HL-60 (cell line): ENCODE measurements around the gene SLC17A2.

ENCODE experiments used
- DNase-seq, 2 experiments: peaks; one replicate each; pipeline ENCODE4 v3.0.0-alpha.2; 2010 to 2020; ENCODE audit warnings: low read depth in 1 of 2, low spot score in 1 of 2
- H3K27ac ChIP-seq: fragments of 250-450 bp; sonication (Bioruptor Pico); replicated peaks from 2 replicates; pipeline ENCODE4 v1.5.1; 2020; ENCODE audit warnings: mild to moderate bottlenecking, moderate library complexity
- H3K27me3 ChIP-seq: fragments of 250-450 bp; sonication (Bioruptor Pico); 2 replicates; pipeline ENCODE4 v1.5.1; 2021; ENCODE audit warnings: mild to moderate bottlenecking, moderate library complexity; ENCODE audit not compliant: insufficient read depth, poor library complexity, severe bottlenecking
- H3K4me3 ChIP-seq: replicated peaks from 2 replicates; pipeline ENCODE4 v1.5.1; 2011; ENCODE audit warnings: mild to moderate bottlenecking, control low read depth, low read length; ENCODE audit not compliant: insufficient read depth
- GABPA ChIP-seq: IDR thresholded peaks from 2 replicates; pipeline ENCODE4 v1.6.1; 2012; ENCODE audit warnings: low read depth
- POLR2AphosphoS5 ChIP-seq: IDR thresholded peaks from 2 replicates; pipeline ENCODE4 v1.6.1; 2012; ENCODE audit warnings: low read depth
- SPI1 ChIP-seq: IDR thresholded peaks from 2 replicates; pipeline ENCODE4 v1.6.1; 2012; ENCODE audit warnings: low read depth, mild to moderate bottlenecking, borderline replicate concordance
- TF ChIP-seq, protein P1 (sequence below): IDR thresholded peaks from 2 replicates; pipeline ENCODE4 v1.6.1; 2012; ENCODE audit warnings: low read depth; ENCODE audit not compliant: insufficient replicate concordance
- TF ChIP-seq, protein P2 (sequence below): IDR thresholded peaks from one replicate; pipeline ENCODE4 v1.5.1; 2011; ENCODE audit warnings: low read length, control low read depth, inconsistent platforms; ENCODE audit not compliant: insufficient read depth

SLC17A2 gene

DNA sequence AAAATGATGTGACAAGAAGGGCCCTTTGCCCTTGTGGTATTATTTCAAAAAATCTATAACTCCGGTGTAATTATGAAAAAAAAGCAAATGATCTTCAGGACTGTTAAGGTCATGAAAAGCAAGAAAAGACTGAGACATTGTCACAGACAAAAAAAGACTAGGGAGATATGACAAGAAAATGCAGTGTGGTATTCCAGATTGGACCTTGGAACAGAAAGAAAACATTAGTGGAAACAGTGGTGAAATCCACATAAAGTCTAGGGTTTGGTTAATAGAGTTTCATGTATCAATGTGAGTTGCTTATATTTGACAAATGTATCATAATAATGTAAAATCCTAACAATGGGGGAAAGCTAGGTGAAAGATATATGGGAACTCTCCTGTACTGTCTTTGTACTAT is 29.6 kb downstream of the SLC17A2 start:
- no peak overlapping the region for H3K27ac ChIP-seq
- DNase-seq = no peak
- no peak for TF ChIP-seq SPI1
- no peak for TF ChIP-seq GABPA
- no peak for TF ChIP-seq POLR2AphosphoS5

DNA sequence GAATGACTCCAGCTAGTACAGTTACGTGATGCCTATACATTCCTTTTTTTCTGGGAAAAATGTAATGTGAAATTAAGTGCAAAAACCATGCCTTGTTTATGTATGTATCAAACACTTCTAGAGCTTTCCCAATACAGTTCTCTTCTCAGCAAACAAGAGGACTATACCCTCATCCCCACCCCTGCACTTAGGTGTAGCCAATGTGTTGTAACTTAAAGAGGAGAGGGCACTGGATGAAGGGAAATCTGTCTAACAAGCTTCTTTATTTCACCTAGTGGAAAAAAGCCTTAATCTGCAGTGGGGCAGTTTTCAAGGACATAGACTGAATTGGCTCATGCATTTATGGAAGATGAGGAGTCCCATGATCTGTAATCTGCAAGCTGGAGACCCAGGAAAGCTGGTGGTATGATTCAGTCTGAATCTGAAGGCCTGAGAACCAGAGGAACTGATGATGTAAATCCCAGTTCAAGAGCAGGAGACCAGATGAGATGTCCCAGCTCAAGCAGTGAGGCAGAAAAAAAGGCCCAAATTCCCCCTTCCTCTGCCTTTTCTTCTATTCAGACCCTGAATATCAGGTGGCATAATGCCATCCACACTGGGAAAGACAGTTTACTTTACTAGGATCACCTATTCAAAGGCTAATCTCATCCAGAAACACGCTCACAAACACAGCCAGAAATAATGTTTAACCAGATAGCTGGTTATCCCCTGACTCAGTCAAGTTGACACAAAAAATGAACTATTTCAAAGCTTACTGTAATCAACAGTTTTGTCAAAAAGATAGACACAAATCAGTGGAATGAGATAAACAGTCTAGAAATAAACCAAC is 30.7 kb downstream of the SLC17A2 start:
- no peak for DNase-seq
- TF ChIP-seq SPI1 (no peak), POLR2AphosphoS5 (no peak), GABPA (no peak)
- TF ChIP-seq, protein P1, sequence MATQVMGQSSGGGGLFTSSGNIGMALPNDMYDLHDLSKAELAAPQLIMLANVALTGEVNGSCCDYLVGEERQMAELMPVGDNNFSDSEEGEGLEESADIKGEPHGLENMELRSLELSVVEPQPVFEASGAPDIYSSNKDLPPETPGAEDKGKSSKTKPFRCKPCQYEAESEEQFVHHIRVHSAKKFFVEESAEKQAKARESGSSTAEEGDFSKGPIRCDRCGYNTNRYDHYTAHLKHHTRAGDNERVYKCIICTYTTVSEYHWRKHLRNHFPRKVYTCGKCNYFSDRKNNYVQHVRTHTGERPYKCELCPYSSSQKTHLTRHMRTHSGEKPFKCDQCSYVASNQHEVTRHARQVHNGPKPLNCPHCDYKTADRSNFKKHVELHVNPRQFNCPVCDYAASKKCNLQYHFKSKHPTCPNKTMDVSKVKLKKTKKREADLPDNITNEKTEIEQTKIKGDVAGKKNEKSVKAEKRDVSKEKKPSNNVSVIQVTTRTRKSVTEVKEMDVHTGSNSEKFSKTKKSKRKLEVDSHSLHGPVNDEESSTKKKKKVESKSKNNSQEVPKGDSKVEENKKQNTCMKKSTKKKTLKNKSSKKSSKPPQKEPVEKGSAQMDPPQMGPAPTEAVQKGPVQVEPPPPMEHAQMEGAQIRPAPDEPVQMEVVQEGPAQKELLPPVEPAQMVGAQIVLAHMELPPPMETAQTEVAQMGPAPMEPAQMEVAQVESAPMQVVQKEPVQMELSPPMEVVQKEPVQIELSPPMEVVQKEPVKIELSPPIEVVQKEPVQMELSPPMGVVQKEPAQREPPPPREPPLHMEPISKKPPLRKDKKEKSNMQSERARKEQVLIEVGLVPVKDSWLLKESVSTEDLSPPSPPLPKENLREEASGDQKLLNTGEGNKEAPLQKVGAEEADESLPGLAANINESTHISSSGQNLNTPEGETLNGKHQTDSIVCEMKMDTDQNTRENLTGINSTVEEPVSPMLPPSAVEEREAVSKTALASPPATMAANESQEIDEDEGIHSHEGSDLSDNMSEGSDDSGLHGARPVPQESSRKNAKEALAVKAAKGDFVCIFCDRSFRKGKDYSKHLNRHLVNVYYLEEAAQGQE = no peak
- TF ChIP-seq, protein P2, sequence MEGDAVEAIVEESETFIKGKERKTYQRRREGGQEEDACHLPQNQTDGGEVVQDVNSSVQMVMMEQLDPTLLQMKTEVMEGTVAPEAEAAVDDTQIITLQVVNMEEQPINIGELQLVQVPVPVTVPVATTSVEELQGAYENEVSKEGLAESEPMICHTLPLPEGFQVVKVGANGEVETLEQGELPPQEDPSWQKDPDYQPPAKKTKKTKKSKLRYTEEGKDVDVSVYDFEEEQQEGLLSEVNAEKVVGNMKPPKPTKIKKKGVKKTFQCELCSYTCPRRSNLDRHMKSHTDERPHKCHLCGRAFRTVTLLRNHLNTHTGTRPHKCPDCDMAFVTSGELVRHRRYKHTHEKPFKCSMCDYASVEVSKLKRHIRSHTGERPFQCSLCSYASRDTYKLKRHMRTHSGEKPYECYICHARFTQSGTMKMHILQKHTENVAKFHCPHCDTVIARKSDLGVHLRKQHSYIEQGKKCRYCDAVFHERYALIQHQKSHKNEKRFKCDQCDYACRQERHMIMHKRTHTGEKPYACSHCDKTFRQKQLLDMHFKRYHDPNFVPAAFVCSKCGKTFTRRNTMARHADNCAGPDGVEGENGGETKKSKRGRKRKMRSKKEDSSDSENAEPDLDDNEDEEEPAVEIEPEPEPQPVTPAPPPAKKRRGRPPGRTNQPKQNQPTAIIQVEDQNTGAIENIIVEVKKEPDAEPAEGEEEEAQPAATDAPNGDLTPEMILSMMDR = no peak
- no peaks in the 10 kb centered on the region for H3K27me3 ChIP-seq

More for the DNA sequence above, 29.6 kb downstream of the SLC17A2 start:
- H3K27me3 ChIP-seq = no peaks in the 10 kb centered on the region
- no peak overlapping the region for H3K4me3 ChIP-seq

DNA sequence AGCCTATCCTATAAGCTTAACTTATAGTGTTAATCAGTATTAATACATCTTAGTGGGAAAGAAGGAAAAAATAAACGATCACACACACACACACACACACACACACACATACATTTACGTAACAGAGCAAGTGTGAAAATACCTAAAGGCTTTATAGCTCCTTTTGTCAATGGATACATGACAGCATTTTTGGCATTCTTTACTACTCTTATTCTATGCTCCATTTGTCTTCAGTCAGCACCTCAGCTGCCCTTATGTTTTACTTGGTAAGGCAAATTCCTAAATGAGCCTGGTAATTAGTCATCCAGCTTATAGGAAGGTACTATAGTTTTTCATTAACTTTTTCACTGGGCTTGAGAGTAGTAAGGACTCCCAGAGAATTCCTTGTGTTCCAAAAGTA is 31.4 kb downstream of the SLC17A2 start:
- TF ChIP-seq, protein P2 = no peak
- TF ChIP-seq SPI1 (no peak), POLR2AphosphoS5 (no peak), GABPA (no peak)
- TF ChIP-seq, protein P1 = no peak
- DNase-seq = no peak
- Histone ChIP-seq H3K27me3 (no peaks in the 10 kb centered on the region), H3K4me3 (no peak overlapping the region), H3K27ac (no peak overlapping the region)

More for the DNA sequence above, 30.7 kb downstream of the SLC17A2 start:
- H3K27ac ChIP-seq = no peak overlapping the region
- H3K4me3 ChIP-seq = no peak overlapping the region

DNA sequence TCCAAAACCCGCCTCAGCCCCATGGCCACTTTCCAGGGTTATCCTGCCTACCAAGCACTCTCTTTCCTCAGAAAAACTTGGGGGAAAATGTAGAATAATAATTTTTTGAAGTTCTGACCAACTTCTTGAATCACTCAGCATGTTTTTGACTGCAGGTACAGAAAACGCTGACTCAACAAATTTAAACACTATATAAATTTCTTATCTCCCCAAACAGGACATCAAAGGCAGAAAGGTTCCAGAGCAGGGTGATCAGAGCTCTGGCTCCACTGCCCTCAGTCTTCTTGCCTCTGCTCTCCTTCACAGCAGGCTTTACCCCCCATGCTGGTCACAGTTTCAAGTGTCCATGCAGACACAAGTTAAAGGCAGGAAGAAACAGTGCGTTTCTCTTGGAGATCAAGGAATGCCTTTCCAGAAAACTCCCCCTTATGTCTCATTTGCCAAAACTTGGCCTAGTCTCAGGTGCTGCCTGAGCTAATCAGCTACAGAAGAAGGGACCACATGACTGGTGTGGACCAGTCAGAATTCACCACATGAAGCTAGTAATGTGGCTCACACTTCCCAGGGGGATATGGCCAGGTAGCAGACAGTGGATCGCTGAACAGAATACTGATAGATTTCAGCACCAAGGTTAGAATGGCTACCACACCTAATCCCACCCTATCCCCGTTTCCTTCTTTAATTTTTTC is 32.1 kb downstream of the SLC17A2 start:
- H3K4me3 ChIP-seq = no peak overlapping the region
- no peak overlapping the region for H3K27ac ChIP-seq
- no peak for DNase-seq
- TF ChIP-seq, protein P2 = no peak
- TF ChIP-seq SPI1 (no peak), GABPA (no peak), POLR2AphosphoS5 (no peak)
- TF ChIP-seq, protein P1 = no peak
- no peaks in the 10 kb centered on the region for H3K27me3 ChIP-seq
